GM13976 (cell line): ENCODE data around the gene CRIP1.
A peak's percentile ranks its signal among the peaks of the same experiment; 100 is the strongest.

Experiments
- DNase-seq: peaks from one replicate; pipeline ENCODE4 v3.0.0; 2012; ENCODE audit warnings: low spot score
- in situ Hi-C: fragments of 300-500 bp; cut with MboI; formaldehyde crosslinking; loops from one replicate; pipeline ENCODE4 v1.12.0; 2022; ENCODE audit warnings: low sequenced_read_pairs, mixed read lengths, inconsistent platforms; ENCODE audit not compliant: unreplicated experiment
- TF ChIP-seq, protein P1 (sequence below): IDR thresholded peaks from 2 replicates; pipeline ENCODE4 v1.5.1; 2012; ENCODE audit warnings: borderline replicate concordance, mild to moderate bottlenecking; ENCODE audit not compliant: insufficient read depth; ENCODE audit errors: extremely low read depth, missing control alignments, control extremely low read depth

CRIP1 gene

DNA sequence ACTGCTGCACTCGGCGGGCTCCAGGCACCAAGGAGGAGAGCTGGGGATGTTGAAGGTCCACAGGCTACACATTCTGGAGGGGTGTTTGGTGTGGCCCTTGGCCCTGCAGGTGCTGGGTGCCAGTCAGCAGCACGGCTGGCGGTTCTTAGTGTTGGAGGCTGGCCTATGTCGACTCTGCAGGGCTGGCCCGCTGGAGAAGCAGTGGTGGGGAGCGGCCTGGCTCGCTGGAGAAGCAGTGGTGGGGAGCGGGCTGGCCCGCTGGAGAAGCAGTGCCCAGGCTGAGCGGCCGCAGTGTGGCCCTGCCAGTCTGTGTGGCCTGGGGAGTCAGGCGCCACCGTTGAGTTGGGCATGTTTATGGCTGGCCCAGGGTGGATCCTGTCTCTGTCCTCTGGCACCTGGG, 39.7 kb upstream of the CRIP1 start:
- in situ Hi-C loops = no loop called here
- TF ChIP-seq, protein P1, sequence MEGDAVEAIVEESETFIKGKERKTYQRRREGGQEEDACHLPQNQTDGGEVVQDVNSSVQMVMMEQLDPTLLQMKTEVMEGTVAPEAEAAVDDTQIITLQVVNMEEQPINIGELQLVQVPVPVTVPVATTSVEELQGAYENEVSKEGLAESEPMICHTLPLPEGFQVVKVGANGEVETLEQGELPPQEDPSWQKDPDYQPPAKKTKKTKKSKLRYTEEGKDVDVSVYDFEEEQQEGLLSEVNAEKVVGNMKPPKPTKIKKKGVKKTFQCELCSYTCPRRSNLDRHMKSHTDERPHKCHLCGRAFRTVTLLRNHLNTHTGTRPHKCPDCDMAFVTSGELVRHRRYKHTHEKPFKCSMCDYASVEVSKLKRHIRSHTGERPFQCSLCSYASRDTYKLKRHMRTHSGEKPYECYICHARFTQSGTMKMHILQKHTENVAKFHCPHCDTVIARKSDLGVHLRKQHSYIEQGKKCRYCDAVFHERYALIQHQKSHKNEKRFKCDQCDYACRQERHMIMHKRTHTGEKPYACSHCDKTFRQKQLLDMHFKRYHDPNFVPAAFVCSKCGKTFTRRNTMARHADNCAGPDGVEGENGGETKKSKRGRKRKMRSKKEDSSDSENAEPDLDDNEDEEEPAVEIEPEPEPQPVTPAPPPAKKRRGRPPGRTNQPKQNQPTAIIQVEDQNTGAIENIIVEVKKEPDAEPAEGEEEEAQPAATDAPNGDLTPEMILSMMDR = no peak
- DNase-seq = no peak

DNA sequence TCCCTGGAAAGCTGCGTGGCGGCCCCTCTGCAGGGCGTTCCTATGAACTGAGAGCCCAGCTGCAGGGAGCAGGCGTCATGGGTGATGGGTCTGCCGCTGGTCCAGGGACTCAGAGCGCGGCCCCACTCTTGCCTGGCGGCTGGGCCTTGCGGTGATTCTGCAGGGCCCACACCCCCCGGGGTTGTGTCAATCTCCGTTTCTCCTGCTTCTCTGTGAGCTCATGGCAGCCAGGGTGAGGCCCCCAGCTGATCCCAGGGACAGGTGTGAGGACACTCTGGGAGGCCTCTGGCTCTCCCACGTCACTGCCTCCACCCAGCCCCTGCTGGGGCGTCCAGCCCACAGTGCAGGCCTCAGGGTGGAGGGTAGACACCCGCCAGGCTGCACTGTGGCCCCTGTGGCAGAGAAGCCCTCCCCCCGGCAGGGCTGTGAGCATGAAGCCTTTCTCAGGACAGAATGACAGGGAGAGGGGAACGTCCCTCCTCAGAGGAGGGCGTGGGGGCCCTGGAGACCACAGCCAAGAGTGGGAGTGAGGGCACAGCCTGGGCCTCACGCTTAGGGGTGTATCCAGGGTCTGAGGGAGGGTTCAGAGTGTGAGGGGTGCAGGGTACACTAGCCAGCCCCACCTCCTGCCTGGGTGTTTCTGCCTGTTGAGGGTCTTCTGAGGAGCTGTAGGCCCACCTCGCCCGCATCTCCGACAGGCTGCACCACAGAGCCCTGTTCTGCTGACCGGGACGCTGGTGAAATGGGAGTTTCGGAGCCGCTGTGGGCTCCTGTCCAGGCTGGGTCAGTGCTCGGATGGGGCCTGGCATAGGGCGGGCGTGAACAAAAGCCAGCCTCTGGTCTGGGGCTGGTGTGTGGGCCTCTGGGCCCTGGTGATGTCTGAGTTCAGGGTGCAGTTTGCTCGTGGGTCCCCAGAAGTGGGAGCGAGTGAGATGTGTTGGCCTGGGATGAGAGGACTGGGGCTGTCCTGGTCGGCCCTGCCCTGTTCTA, 38.7 kb upstream of the CRIP1 start:
- in situ Hi-C loops = no loop called here
- no peak for DNase-seq
- TF ChIP-seq, protein P1 = no peak

DNA sequence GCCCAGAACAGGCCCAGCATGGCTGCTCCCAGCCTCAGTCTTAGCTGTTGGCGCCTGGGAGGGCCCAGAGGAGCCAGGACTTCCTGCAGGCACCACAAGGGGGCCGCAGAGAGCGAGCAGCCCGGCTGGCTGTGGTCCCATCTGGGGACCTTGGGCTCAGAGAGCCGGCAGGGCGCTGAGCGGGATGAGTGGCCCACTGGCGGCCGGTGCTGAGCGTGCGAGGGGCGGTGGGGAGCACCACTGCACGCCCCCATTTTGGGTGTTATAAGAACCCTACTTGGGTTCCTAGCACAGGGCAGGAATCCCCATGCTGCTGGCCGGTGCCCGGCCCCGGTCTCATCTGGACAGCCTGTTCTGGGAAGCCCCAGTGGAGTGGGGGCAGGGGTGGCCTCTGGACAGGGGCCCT, 38.0 kb upstream of the CRIP1 start:
- TF ChIP-seq, protein P1 = peak; percentile 78
- in situ Hi-C loops = no loop called here
- DNase-seq = peak; percentile 89

DNA sequence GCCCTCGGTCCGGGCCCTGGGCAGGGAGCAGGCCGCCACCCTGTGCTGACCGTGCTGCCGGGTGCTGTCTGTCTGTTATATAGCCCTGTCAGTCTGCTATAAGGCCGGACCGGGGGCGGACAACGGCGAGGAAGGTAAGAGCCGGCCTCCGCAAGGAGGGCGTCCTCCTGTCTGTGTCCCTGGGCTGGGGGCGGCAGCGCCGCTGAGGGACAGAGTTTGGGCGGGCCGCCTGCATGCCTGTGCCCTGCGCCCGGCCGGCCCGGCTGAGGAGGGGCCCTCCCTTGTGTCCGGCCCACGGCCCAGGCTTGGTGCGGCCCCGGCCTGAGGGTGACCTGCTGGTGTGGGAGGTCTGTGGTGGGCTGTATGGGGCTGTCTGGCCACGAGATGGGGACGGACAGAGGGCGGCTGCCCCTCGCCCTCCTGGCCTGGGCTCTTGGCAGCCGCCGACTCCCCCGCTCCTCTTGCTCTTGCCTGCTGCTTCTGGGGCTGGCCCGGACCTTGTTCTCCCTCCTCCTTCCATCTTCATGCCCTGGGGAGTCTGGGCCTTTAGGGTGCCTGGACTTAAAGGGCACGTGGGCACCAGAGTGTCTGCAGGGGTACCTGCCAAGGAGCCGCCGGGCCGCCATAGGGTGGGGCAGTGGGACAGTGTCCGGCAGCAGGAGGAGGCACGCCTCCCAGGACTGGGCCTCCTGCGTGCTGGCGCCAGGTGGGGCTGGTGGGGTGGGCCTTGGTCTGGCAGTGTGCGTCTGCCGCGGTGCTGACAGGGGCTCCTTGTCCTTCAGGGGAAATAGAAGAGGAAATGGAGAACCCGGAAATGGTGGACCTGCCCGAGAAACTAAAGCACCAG, 37.2 kb upstream of the CRIP1 start:
- TF ChIP-seq, protein P1 = no peak
- DNase-seq = no peak

DNA sequence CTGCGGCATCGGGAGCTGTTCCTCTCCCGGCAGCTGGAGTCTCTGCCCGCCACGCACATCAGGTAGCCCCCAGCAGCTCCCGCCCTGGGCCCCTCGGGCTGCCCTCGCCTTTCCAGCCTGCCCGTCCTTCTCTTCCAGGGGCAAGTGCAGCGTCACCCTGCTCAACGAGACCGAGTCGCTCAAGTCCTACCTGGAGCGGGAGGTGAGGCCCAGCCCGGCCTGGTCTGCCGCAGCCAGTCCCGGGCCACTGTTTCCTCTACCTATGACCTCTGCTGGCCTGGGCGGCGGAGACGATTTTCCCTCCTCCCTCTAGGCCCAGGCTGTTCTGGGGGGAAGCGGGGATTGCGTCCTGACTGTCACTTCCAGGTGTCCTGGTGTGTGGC, 36.6 kb upstream of the CRIP1 start:
- no peak for DNase-seq
- in situ Hi-C loops = no loop called here
- TF ChIP-seq, protein P1 = no peak

More for the DNA sequence above, 37.2 kb upstream of the CRIP1 start:
- in situ Hi-C loops = no loop called here
